Mesothelial cell of epicardium (in vitro differentiated cells): Measurements from ENCODE around the gene FECH. TPM values are rescaled to one million over a fixed set of nuclear protein-coding genes. Genes with fewer than 3 reads are reported as not detected.

Experiments
- DNase-seq, 2 experiments: peaks; one replicate each; pipeline ENCODE4 v3.0.0; 2021; ENCODE audit warnings: low spot score in 2 of 2; ENCODE audit not compliant: unreplicated experiment in 2 of 2
- H3K27ac Mint-ChIP-seq: 2 replicates; pipeline ENCODE4 v1.8.0; 2021; ENCODE audit warnings: mixed read lengths
- H3K27me3 Mint-ChIP-seq: 2 replicates; pipeline ENCODE4 v1.8.0; 2021; ENCODE audit warnings: low read depth, mixed read lengths
- H3K36me3 Mint-ChIP-seq: 2 replicates; pipeline ENCODE4 v1.8.0; 2021; ENCODE audit warnings: mixed read lengths
- H3K4me1 Mint-ChIP-seq: 2 replicates; pipeline ENCODE4 v1.8.0; 2021; ENCODE audit warnings: mixed read lengths
- H3K4me3 Mint-ChIP-seq: 2 replicates; pipeline ENCODE4 v1.8.0; 2021; ENCODE audit warnings: mild to moderate bottlenecking, moderate library complexity, mixed read lengths
- H3K9me3 Mint-ChIP-seq: 2 replicates; pipeline ENCODE4 v1.8.0; 2021; ENCODE audit warnings: mixed read lengths
- CTCF ChIP-seq: fragments of 200-600 bp; sonication (generic); IDR thresholded peaks from one replicate; pipeline ENCODE4 v1.5.0; 2021; ENCODE audit warnings: antibody characterized with exemption; ENCODE audit not compliant: unreplicated experiment
- total RNA-seq: library from RNA; stranded (reverse); gene quantifications from 3 replicates; pipeline ENCODE4 v1.2.1, GENCODE V29; 2021

The FECH gene
- total RNA-seq, 1 donor from 2014 or later, result 29.4 TPM

GRCh38 chr18:57630002-57630753 lies 43.7 kb upstream of the FECH start:
- Mint-ChIP-seq H3K36me3 (peaks cover 5% of the 10 kb centered on the region), H3K27me3 (no peaks in the 10 kb centered on the region), H3K4me1 (peaks cover 20% of the 10 kb centered on the region), H3K27ac (peak overlapping the region; percentile 98), H3K4me3 (peak overlapping the region; percentile 94), H3K9me3 (no peaks in the 10 kb centered on the region)
- no peak for TF ChIP-seq CTCF
- peak; percentile 78 to 90 for DNase-seq

GRCh38 chr18:57629422-57629821 lies 42.9 kb upstream of the FECH start:
- TF ChIP-seq CTCF, result no peak

GRCh38 chr18:57627488-57627887 lies 41.0 kb upstream of the FECH start:
- peaks cover 17% of the 10 kb centered on the region for H3K4me1 Mint-ChIP-seq
- no peak for DNase-seq
- H3K27ac Mint-ChIP-seq, result peak overlapping the region; percentile 75
- no peak for TF ChIP-seq CTCF
- peaks cover 3% of the 10 kb centered on the region for H3K36me3 Mint-ChIP-seq
- H3K27me3 Mint-ChIP-seq, result no peaks in the 10 kb centered on the region
- no peak overlapping the region for H3K4me3 Mint-ChIP-seq
- H3K9me3 Mint-ChIP-seq, result no peaks in the 10 kb centered on the region

More at GRCh38 chr18:57629422-57629821, 42.9 kb upstream of the FECH start:
- peak overlapping the region; percentile 98 for H3K27ac Mint-ChIP-seq
- H3K27me3 Mint-ChIP-seq, result no peaks in the 10 kb centered on the region
- DNase-seq, result no peak
- peak overlapping the region; percentile 94 for H3K4me3 Mint-ChIP-seq
- no peaks in the 10 kb centered on the region for H3K9me3 Mint-ChIP-seq
- H3K4me1 Mint-ChIP-seq, result peaks cover 18% of the 10 kb centered on the region
- peaks cover 4% of the 10 kb centered on the region for H3K36me3 Mint-ChIP-seq

GRCh38 chr18:57624988-57625387 lies 38.5 kb upstream of the FECH start:
- no peak overlapping the region for H3K4me3 Mint-ChIP-seq
- no peak for DNase-seq
- H3K27me3 Mint-ChIP-seq, result no peaks in the 10 kb centered on the region
- no peak for TF ChIP-seq CTCF
- no peaks in the 10 kb centered on the region for H3K9me3 Mint-ChIP-seq
- no peaks in the 10 kb centered on the region for H3K36me3 Mint-ChIP-seq
- peaks cover 19% of the 10 kb centered on the region for H3K4me1 Mint-ChIP-seq
- H3K27ac Mint-ChIP-seq, result no peak overlapping the region

GRCh38 chr18:57621246-57621604 lies 34.7 kb upstream of the FECH start:
- Mint-ChIP-seq H3K36me3 (peaks cover 9% of the 10 kb centered on the region), H3K4me1 (peaks cover 13% of the 10 kb centered on the region), H3K27me3 (no peaks in the 10 kb centered on the region), H3K4me3 (peak overlapping the region; percentile 97), H3K27ac (peak overlapping the region; percentile 99), H3K9me3 (no peaks in the 10 kb centered on the region)
- no peak for DNase-seq
- no peak for TF ChIP-seq CTCF
